ENCODE results near the gene ASB6. TPM values are rescaled to one million over a fixed set of nuclear protein-coding genes. Genes with fewer than 3 reads are reported as not detected.

The ASB6 gene
- total RNA-seq, 1 experiment from 2014 or later, result 17.4 TPM

DNA sequence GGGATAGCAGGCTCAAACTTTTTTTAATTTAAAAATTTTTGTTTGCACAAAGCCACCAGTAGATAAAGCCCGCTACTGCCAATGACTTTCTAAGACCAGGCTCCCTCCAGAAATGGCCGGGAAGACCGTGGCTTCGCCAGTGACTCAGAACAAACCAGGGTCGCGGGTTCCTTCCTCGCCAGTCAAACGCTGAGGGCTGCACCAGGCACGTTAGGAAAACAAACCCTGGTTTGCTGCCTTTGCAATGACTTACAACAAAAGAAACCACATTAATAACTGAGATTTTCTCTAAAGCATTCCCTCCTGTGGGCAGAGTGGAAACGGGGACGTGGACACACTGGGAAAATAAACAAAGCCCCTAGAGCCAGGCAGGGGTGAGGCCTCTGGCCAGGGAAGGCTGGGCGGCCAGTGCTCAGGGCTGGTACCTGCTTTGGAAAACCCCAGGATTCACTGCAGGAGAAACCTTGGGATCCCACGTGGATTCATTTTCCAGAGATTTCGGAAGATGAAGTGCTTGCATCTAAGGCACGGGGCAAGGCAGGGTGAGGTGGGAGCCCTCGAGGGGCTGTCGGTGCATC is 27.3 kb upstream of the ASB6 start:
- no peak for DNase-seq
- Mint-ChIP-seq H3K9me3 (ENCODE audit: unreplicated experiment) (no peaks in the 10 kb centered on the region), H3K27ac (ENCODE audit: unreplicated experiment) (no peak overlapping the region), H3K36me3 (ENCODE audit: insufficient read depth, unreplicated experiment) (no peaks in the 10 kb centered on the region), H3K4me3 (ENCODE audit: unreplicated experiment) (no peak overlapping the region), H3K4me1 (ENCODE audit: low read depth, unreplicated experiment) (no peaks in the 10 kb centered on the region), H3K27me3 (ENCODE audit: insufficient read depth, unreplicated experiment) (peaks cover 17% of the 10 kb centered on the region)
- Histone ChIP-seq H3K36me3 (ENCODE audit: control insufficient read depth, insufficient read depth, low read length) (no peaks in the 10 kb centered on the region), H3K4me1 (no peaks in the 10 kb centered on the region), H3K27me3 (replicated peaks; ENCODE audit: control insufficient read depth, insufficient read depth, low read length) (no peaks in the 10 kb centered on the region; the same call in 1 of the 2 replicates), H3K4me3 (ENCODE audit: low read depth, low read length) (no peak overlapping the region), H3K9me3 (no peaks in the 10 kb centered on the region)
- CTCF ChIA-PET, result no interaction called here
- BruUV-seq (replicated peaks), result no TSS peak
- POLR2A ChIA-PET, result no interaction called here
- intact Hi-C loops (cut with micrococcal nuclease; ENCODE audit: unreplicated experiment), result no loop called here
- TF ChIP-seq, protein P1, sequence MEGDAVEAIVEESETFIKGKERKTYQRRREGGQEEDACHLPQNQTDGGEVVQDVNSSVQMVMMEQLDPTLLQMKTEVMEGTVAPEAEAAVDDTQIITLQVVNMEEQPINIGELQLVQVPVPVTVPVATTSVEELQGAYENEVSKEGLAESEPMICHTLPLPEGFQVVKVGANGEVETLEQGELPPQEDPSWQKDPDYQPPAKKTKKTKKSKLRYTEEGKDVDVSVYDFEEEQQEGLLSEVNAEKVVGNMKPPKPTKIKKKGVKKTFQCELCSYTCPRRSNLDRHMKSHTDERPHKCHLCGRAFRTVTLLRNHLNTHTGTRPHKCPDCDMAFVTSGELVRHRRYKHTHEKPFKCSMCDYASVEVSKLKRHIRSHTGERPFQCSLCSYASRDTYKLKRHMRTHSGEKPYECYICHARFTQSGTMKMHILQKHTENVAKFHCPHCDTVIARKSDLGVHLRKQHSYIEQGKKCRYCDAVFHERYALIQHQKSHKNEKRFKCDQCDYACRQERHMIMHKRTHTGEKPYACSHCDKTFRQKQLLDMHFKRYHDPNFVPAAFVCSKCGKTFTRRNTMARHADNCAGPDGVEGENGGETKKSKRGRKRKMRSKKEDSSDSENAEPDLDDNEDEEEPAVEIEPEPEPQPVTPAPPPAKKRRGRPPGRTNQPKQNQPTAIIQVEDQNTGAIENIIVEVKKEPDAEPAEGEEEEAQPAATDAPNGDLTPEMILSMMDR (IDR thresholded peaks at IDR 0.05; ENCODE audit: insufficient read depth in 1 of 2, low read depth in 1 of 2, low read length in 1 of 2, severe bottlenecking in 1 of 2, unreplicated experiment in 1 of 2), result no peak

DNA sequence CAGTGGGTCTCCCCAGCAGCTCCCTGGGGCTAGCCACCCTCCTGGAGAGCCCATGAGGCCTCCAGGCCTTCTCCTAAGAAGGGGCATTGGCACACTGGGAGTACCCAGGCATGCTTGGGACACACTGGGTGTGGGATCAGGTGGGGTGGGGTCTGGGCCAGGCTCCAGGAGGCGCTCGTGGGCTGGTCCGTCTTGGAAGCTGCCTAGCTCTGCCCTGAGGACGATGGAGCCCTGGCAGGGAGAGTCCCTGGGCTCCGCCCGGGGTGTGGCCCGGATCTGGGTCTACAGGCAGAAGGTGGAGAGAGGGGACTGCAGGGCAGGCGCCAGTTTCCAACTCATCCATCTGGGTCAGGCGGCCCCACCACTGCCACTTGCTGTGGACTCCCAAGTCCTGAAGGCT is 25.9 kb upstream of the ASB6 start:
- H3K4me1 Mint-ChIP-seq (ENCODE audit: low read depth, unreplicated experiment), result no peaks in the 10 kb centered on the region
- no peaks in the 10 kb centered on the region for H3K36me3 Mint-ChIP-seq (ENCODE audit: insufficient read depth, unreplicated experiment)
- Histone ChIP-seq H3K9me3 (no peaks in the 10 kb centered on the region), H3K4me3 (ENCODE audit: low read depth, low read length) (no peak overlapping the region), H3K4me1 (no peaks in the 10 kb centered on the region), H3K27me3 (replicated peaks; ENCODE audit: control insufficient read depth, insufficient read depth, low read length) (no peaks in the 10 kb centered on the region; the same call in 1 of the 2 replicates), H3K36me3 (ENCODE audit: control insufficient read depth, insufficient read depth, low read length) (no peaks in the 10 kb centered on the region)
- ChIA-PET POLR2A (no interaction called here), CTCF (no interaction called here)
- no peak overlapping the region for H3K27ac Mint-ChIP-seq (ENCODE audit: unreplicated experiment)
- H3K9me3 Mint-ChIP-seq (ENCODE audit: unreplicated experiment), result no peaks in the 10 kb centered on the region
- no TSS peak for BruUV-seq (replicated peaks)
- no peak overlapping the region for H3K4me3 Mint-ChIP-seq (ENCODE audit: unreplicated experiment)
- intact Hi-C loops (cut with micrococcal nuclease; ENCODE audit: unreplicated experiment), result no loop called here
- no peak for DNase-seq
- TF ChIP-seq, protein P1 (IDR thresholded peaks at IDR 0.05; ENCODE audit: insufficient read depth in 1 of 2, low read depth in 1 of 2, low read length in 1 of 2, severe bottlenecking in 1 of 2, unreplicated experiment in 1 of 2), result no peak
- peaks cover 13% of the 10 kb centered on the region for H3K27me3 Mint-ChIP-seq (ENCODE audit: insufficient read depth, unreplicated experiment)

DNA sequence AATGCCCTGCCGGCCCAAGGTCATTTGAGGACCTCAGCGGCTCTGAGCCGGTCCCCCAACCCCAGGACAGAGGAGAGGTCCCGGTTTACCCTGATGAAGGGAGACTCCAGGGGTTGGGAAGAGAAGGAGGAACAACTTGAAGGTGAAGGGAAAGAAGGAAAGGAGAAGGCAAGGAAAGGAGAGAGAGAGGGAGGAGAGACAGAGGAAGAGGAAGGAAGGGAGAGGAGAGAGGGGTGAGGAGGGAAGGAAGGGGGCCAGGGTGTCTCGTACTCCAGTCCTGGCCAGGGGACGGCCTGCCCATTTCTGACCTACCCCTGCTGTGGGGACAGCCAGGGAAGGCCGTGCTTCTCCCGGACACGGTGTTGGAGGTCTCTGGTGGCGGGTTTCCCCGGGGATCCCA is 25.4 kb upstream of the ASB6 start:
- ChIA-PET CTCF (no interaction called here), POLR2A (no interaction called here)
- H3K36me3 ChIP-seq (ENCODE audit: control insufficient read depth, insufficient read depth, low read length), result no peaks in the 10 kb centered on the region
- no TSS peak for BruUV-seq (replicated peaks)
- intact Hi-C loops (cut with micrococcal nuclease; ENCODE audit: unreplicated experiment), result no loop called here
- DNase-seq, result no peak
- H3K4me1 ChIP-seq, result no peaks in the 10 kb centered on the region
- Mint-ChIP-seq H3K4me1 (ENCODE audit: low read depth, unreplicated experiment) (no peaks in the 10 kb centered on the region), H3K9me3 (ENCODE audit: unreplicated experiment) (no peaks in the 10 kb centered on the region), H3K4me3 (ENCODE audit: unreplicated experiment) (no peak overlapping the region), H3K27me3 (ENCODE audit: insufficient read depth, unreplicated experiment) (peaks cover 10% of the 10 kb centered on the region), H3K27ac (ENCODE audit: unreplicated experiment) (no peak overlapping the region), H3K36me3 (ENCODE audit: insufficient read depth, unreplicated experiment) (no peaks in the 10 kb centered on the region)
- H3K4me3 ChIP-seq (ENCODE audit: low read depth, low read length), result no peak overlapping the region
- H3K27me3 ChIP-seq (replicated peaks; ENCODE audit: control insufficient read depth, insufficient read depth, low read length), result no peaks in the 10 kb centered on the region; the same call in 1 of the 2 replicates
- H3K9me3 ChIP-seq, result no peaks in the 10 kb centered on the region
- TF ChIP-seq, protein P1 (IDR thresholded peaks at IDR 0.05; ENCODE audit: insufficient read depth in 1 of 2, low read depth in 1 of 2, low read length in 1 of 2, severe bottlenecking in 1 of 2, unreplicated experiment in 1 of 2), result no peak

Data from Caco-2 (cell line).